SK-N-SH (cell line): Measurements from ENCODE around the gene IL16. TPM values are rescaled to one million over a fixed set of nuclear protein-coding genes. Genes with fewer than 3 reads are reported as not detected.

Experiments
- CTCF ChIA-PET: fragments of 300-600, 350-600 bp; formaldehyde crosslinking; extraction: SDS; loops from one replicate; lab custom pipeline; 2021; lab: Yijun Ruan, JAX
- POLR2A ChIA-PET: fragments of 350-600 bp; sonication (Branson Sonifier 250); formaldehyde crosslinking; extraction: SDS; loops from one replicate; lab custom pipeline; 2020; ENCODE audit warnings: antibody characterized with exemption, inconsistent platforms; lab: Yijun Ruan, JAX
- DNase-seq: peaks from one replicate; pipeline ENCODE4 v3.0.0; 2012
- H2AFZ ChIP-seq: fragments of 200-600 bp; sonication (generic); 2 replicates; pipeline ENCODE4 v1.8.1; 2016; ENCODE audit warnings: antibody characterized with exemption, mild to moderate bottlenecking, low read depth
- H3F3A ChIP-seq: fragments of 200-600 bp; sonication (generic); replicated peaks from 2 replicates; pipeline ENCODE3; 2016; ENCODE audit warnings: antibody characterized with exemption, mild to moderate bottlenecking; ENCODE audit not compliant: insufficient read depth
- H3K27ac ChIP-seq, 2 experiments: fragments of 200-500 bp in 1 of 2; fragments of 200-600 bp in 1 of 2; sonication (Bioruptor generic) in 1 of 2; sonication (generic), shearing (Covaris generic) in 1 of 2; 2 replicates each; pipeline versions ENCODE4 v1.5.1 to v1.6.1; 2014 to 2016; ENCODE audit warnings: low read depth in 2 of 2, inconsistent platforms in 1 of 2, low read length in 1 of 2, mild to moderate bottlenecking in 1 of 2, mixed read lengths in 1 of 2
- H3K27me3 ChIP-seq: fragments of 200-600 bp; sonication (generic), shearing (Covaris generic); 2 replicates; pipeline ENCODE4 v1.6.1; 2016; ENCODE audit warnings: mixed run types; ENCODE audit not compliant: insufficient read depth
- H3K36me3 ChIP-seq, 2 experiments: fragments of 200-500 bp in 1 of 2; fragments of 200-600 bp in 1 of 2; sonication (Bioruptor generic) in 1 of 2; sonication (generic) in 1 of 2; replicated peaks in 1 of 2; 2 replicates each; pipeline versions ENCODE3 to v1.5.1; 2014 to 2016; ENCODE audit warnings: low read length in 1 of 2, mild to moderate bottlenecking in 1 of 2; ENCODE audit not compliant: insufficient read depth in 2 of 2, control insufficient read depth in 1 of 2
- H3K4me1 ChIP-seq, 2 experiments: fragments of 200-500 bp in 1 of 2; fragments of 200-600 bp in 1 of 2; sonication (Bioruptor generic) in 1 of 2; sonication (generic), shearing (Covaris generic) in 1 of 2; 2 replicates each; pipeline versions ENCODE4 v1.5.1 to v1.6.1; 2014 to 2016; ENCODE audit warnings: low read depth in 1 of 2, low read length in 1 of 2, mixed run types in 1 of 2; ENCODE audit not compliant: insufficient read depth in 2 of 2, control insufficient read depth in 1 of 2
- H3K4me2 ChIP-seq: fragments of 200-600 bp; sonication (generic), shearing (Covaris generic); 2 replicates; pipeline ENCODE4 v1.6.1; 2017; ENCODE audit warnings: mixed run types
- H3K4me3 ChIP-seq, 2 experiments: fragments of 200-500 bp in 1 of 2; fragments of 200-600 bp in 1 of 2; sonication (Bioruptor generic) in 1 of 2; sonication (generic), shearing (Covaris generic) in 1 of 2; 2 replicates each; pipeline versions ENCODE4 v1.5.1 to v1.8.1; 2014 to 2016; ENCODE audit warnings: low read depth in 2 of 2, inconsistent platforms in 1 of 2, low read length in 1 of 2, mild to moderate bottlenecking in 1 of 2, mixed read lengths in 1 of 2, moderate library complexity in 1 of 2
- H3K79me2 ChIP-seq: fragments of 200-600 bp; sonication (generic); 2 replicates; pipeline ENCODE4 v1.8.1; 2017; ENCODE audit warnings: mild to moderate bottlenecking; ENCODE audit not compliant: insufficient read depth
- H3K9ac ChIP-seq: fragments of 200-600 bp; sonication (generic); 2 replicates; pipeline ENCODE4 v1.6.1; 2017; ENCODE audit warnings: mixed run types
- H3K9me2 ChIP-seq: fragments of 200-600 bp; sonication (generic); 2 replicates; pipeline ENCODE4 v1.6.1; 2017; ENCODE audit warnings: mixed run types
- H3K9me3 ChIP-seq: fragments of 200-600 bp; sonication (generic); 2 replicates; pipeline ENCODE4 v1.6.1; 2017; ENCODE audit warnings: mixed run types, mild to moderate bottlenecking, moderate library complexity
- H4K20me1 ChIP-seq: fragments of 200-600 bp; sonication (generic); 2 replicates; pipeline ENCODE4 v1.6.1; 2017; ENCODE audit warnings: mild to moderate bottlenecking, mixed run types; ENCODE audit not compliant: insufficient read depth
- ELF1 ChIP-seq: IDR thresholded peaks from 2 replicates; pipeline ENCODE4 v1.4.0; 2012
- FOSL2 ChIP-seq: IDR thresholded peaks from 2 replicates; pipeline ENCODE4 v1.4.0; 2012; ENCODE audit warnings: low read depth, mild to moderate bottlenecking, moderate library complexity, borderline replicate concordance
- GABPA ChIP-seq: IDR thresholded peaks from 2 replicates; pipeline ENCODE4 v1.4.0; 2012; ENCODE audit warnings: low read depth, mild to moderate bottlenecking
- IRF3 ChIP-seq: fragments of 150-350 bp; IDR thresholded peaks from 2 replicates; pipeline ENCODE4 v1.6.1; 2016; ENCODE audit warnings: mild to moderate bottlenecking, low read depth, low read length
- MAX ChIP-seq: IDR thresholded peaks from 2 replicates; pipeline ENCODE4 v1.4.0; 2012; ENCODE audit warnings: low read depth
- PBX3 ChIP-seq: IDR thresholded peaks from 2 replicates; pipeline ENCODE4; 2012
- POLR2AphosphoS5 ChIP-seq: IDR thresholded peaks from 2 replicates; pipeline ENCODE4 v1.6.1; 2012; ENCODE audit warnings: low read depth, low read length
- RAD21 ChIP-seq: IDR thresholded peaks from 2 replicates; pipeline ENCODE4 v1.6.1; 2012; ENCODE audit warnings: mild to moderate bottlenecking, low read length
- RCOR1 ChIP-seq: fragments of 150-350 bp; IDR thresholded peaks from 2 replicates; pipeline ENCODE4 v1.6.1; 2017; ENCODE audit warnings: antibody characterized with exemption, low read length
- TAF1 ChIP-seq: IDR thresholded peaks from 2 replicates; pipeline ENCODE4 v1.6.1; 2012; ENCODE audit warnings: low read depth, mild to moderate bottlenecking, low read length, moderate library complexity, borderline replicate concordance
- TEAD4 ChIP-seq: IDR thresholded peaks from 2 replicates; pipeline ENCODE4 v1.4.0; 2012; ENCODE audit warnings: mild to moderate bottlenecking, borderline replicate concordance; ENCODE audit not compliant: insufficient read depth
- WGBS: methylation state at CpG from one replicate; pipeline ENCODE4 v1.1.6; 2017; ENCODE audit warnings: low lambda C conversion rate; 5-methylcytosine and 5-hydroxymethylcytosine counted together
- polyA plus RNA-seq, 3 experiments: library from polyadenylated mRNA; depleted of rRNA; stranded (reverse); fragments of >200 nt; gene quantifications; 2 replicates each; pipeline ENCODE4 v1.2.3, GENCODE V29; 2012
- TF ChIP-seq, protein P1 (sequence below): fragments of 200-600 bp; sonication (generic); IDR thresholded peaks from 2 replicates; pipeline ENCODE4 v1.6.1; 2017; ENCODE audit warnings: antibody characterized with exemption, mild to moderate bottlenecking, moderate library complexity

IL16 gene
- polyA plus RNA-seq, 1 of the 3 experiments (the other 2 are of a cell fraction) = not detected

DNA sequence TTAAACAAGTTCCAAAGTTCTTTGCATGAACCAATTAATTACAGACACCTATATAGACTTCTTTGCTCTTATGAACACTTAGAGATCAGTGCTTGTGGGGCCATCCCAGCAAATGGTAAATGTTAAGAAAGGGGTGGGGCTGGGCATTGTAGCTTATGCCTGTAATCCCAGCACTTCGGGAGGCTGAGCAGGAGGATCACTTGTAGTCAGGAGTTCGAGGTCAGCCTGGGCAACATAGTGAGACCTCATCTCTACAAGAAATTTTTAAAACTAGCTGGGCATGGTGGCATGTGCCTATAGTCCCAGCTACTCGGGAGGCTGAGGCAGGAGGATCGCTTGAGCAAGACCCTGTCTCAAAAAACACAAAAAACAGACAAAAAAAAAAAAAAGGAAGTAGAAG, 146.7 kb downstream of the IL16 start:
- POLR2A ChIA-PET = no interaction called here

More for the DNA sequence above, 146.7 kb downstream of the IL16 start:
- no peaks in the 10 kb centered on the region for H3K9me3 ChIP-seq
- WGBS = 13% methylated on average over 4 of the region's 4 CpGs
- H3K79me2 ChIP-seq = no peaks in the 10 kb centered on the region
- no peak for DNase-seq
- H2AFZ ChIP-seq = no peak overlapping the region
- H4K20me1 ChIP-seq = 0 out of 2 replicates have a peak, but pooled peaks cover 7% of the 10 kb centered on the region
- H3F3A ChIP-seq = peaks cover 9% of the 10 kb centered on the region
- H3K36me3 ChIP-seq = no peaks in the 10 kb centered on the region
- H3K27me3 ChIP-seq = peaks cover under 1% of the 10 kb centered on the region; the same call in 1 of the 2 replicates
- no peak overlapping the region for H3K4me3 ChIP-seq
- H3K27ac ChIP-seq = no peak overlapping the region
- TF ChIP-seq FOSL2 (no peak), TEAD4 (no peak), RCOR1 (no peak), IRF3 (no peak), ELF1 (no peak), POLR2AphosphoS5 (no peak), GABPA (no peak), MAX (no peak), RAD21 (no peak), PBX3 (no peak), TAF1 (no peak)
- TF ChIP-seq, protein P1, sequence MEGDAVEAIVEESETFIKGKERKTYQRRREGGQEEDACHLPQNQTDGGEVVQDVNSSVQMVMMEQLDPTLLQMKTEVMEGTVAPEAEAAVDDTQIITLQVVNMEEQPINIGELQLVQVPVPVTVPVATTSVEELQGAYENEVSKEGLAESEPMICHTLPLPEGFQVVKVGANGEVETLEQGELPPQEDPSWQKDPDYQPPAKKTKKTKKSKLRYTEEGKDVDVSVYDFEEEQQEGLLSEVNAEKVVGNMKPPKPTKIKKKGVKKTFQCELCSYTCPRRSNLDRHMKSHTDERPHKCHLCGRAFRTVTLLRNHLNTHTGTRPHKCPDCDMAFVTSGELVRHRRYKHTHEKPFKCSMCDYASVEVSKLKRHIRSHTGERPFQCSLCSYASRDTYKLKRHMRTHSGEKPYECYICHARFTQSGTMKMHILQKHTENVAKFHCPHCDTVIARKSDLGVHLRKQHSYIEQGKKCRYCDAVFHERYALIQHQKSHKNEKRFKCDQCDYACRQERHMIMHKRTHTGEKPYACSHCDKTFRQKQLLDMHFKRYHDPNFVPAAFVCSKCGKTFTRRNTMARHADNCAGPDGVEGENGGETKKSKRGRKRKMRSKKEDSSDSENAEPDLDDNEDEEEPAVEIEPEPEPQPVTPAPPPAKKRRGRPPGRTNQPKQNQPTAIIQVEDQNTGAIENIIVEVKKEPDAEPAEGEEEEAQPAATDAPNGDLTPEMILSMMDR = no peak
- H3K9ac ChIP-seq = no peak overlapping the region
- peaks cover 0 to 10% of the 10 kb centered on the region in 2 experiments; a peak in 2 of 4 replicates for H3K4me1 ChIP-seq
- no peak overlapping the region for H3K4me2 ChIP-seq
- no peaks in the 10 kb centered on the region for H3K9me2 ChIP-seq
- CTCF ChIA-PET = interaction anchor here (4.7 kb wide), 1 partner anchor 77 kb away, joined by 28 read pairs; no protein-coding TSS in a partner anchor
